GM12878 (cell line): ENCODE data around the gene PIEZO2. TPM values are rescaled to one million over a fixed set of nuclear protein-coding genes. Genes with fewer than 3 reads are reported as not detected.

ENCODE experiments used
- ATAC-seq: fragments of 200-7000 bp; cut with Tn5 transposase; 3 replicates; pipeline ENCODE4 v1.9.1; 2020; ENCODE audit warnings: mild to moderate bottlenecking, moderate library complexity
- BruUV-seq: library from RNA; stranded (reverse); fragments of 400-500 nt; replicated peaks from 2 replicates; lab custom pipeline; 2021; lab: Mats Ljungman, UMichigan
- CTCF ChIA-PET: fragments of 300-600 bp; sonication (Branson Sonifier 250); formaldehyde crosslinking; extraction: SDS; loops from one replicate; lab custom pipeline; 2021; ENCODE audit warnings: inconsistent platforms; lab: Yijun Ruan, JAX
- POLR2A ChIA-PET: fragments of 350-600 bp; formaldehyde crosslinking; extraction: SDS; loops from one replicate; lab custom pipeline; 2021; ENCODE audit warnings: inconsistent platforms; lab: Charles Lee
- RAD21 ChIA-PET: fragments of 300-600 bp; sonication (Branson Sonifier 250); formaldehyde crosslinking; loops from one replicate; lab custom pipeline; 2023; ENCODE audit warnings: antibody characterized with exemption; ENCODE audit not compliant: unreplicated experiment; lab: Charles Lee
- SMC1A ChIA-PET: fragments of 300-600 bp; sonication (Branson Sonifier 250); formaldehyde crosslinking; loops from one replicate; lab custom pipeline; 2023; ENCODE audit not compliant: unreplicated experiment, uncharacterized antibody; lab: Charles Lee
- DNase-seq: peaks from one replicate; pipeline ENCODE4 v3.0.0-alpha.2; 2011; ENCODE audit warnings: low read depth, low spot score
- FAIRE-seq: peaks from 3 replicates; lab custom pipeline; 2011; peaks lifted over from hg19 to GRCh38; lab: Jason Lieb, UNC
- H2AFZ ChIP-seq: 2 replicates; pipeline ENCODE4 v1.6.0; 2011; ENCODE audit warnings: low read depth, low read length, control low read depth; ENCODE audit not compliant: control insufficient read depth
- H3K27ac ChIP-seq: 2 replicates; pipeline ENCODE4 v1.5.1; 2011; ENCODE audit warnings: control low read depth; ENCODE audit not compliant: control insufficient read depth, insufficient read depth
- H3K27me3 ChIP-seq, 2 experiments: replicated peaks in 1 of 2; 2 replicates each; pipeline versions ENCODE4 v1.6.0 to v1.6.1; 2011; ENCODE audit warnings: low read length in 1 of 2; ENCODE audit not compliant: control insufficient read depth in 2 of 2, insufficient read depth in 2 of 2
- H3K36me3 ChIP-seq, 2 experiments: 2 replicates each; pipeline ENCODE4 v1.5.1; 2011; ENCODE audit warnings: low read length in 1 of 2; ENCODE audit not compliant: control insufficient read depth in 2 of 2, insufficient read depth in 2 of 2
- H3K4me1 ChIP-seq: 2 replicates; pipeline ENCODE4 v1.6.1; 2011; ENCODE audit warnings: mild to moderate bottlenecking, low read length, moderate library complexity, mixed read lengths; ENCODE audit not compliant: control insufficient read depth, insufficient read depth
- H3K4me2 ChIP-seq: 2 replicates; pipeline ENCODE4 v1.6.0; 2011; ENCODE audit warnings: control low read depth; ENCODE audit not compliant: control insufficient read depth, insufficient read depth
- H3K4me3 ChIP-seq: fragments of 200-600 bp; sonication (generic); 2 replicates; pipeline ENCODE4 v1.5.1; 2016
- H3K79me2 ChIP-seq: 2 replicates; pipeline ENCODE4 v1.6.0; 2011; ENCODE audit warnings: low read length; ENCODE audit not compliant: control insufficient read depth, insufficient read depth
- H3K9ac ChIP-seq: 2 replicates; pipeline ENCODE4 v1.8.0; 2011; ENCODE audit warnings: low read length, control low read depth, mixed read lengths; ENCODE audit not compliant: control insufficient read depth, insufficient read depth
- H3K9me3 ChIP-seq: replicated peaks from 3 replicates; pipeline ENCODE4 v1.5.1; 2011; ENCODE audit warnings: mild to moderate bottlenecking, low read length; ENCODE audit not compliant: control insufficient read depth, insufficient read depth
- H4K20me1 ChIP-seq: 2 replicates; pipeline ENCODE4 v1.6.0; 2011; ENCODE audit not compliant: control insufficient read depth, insufficient read depth
- NBN ChIP-seq: fragments of 450-650 bp; IDR thresholded peaks from 2 replicates; pipeline ENCODE4 v1.6.1; 2016
- POU2F2 ChIP-seq: IDR thresholded peaks from 3 replicates; pipeline ENCODE4 v1.6.1; 2011; ENCODE audit warnings: low read depth, mild to moderate bottlenecking, low read length, borderline replicate concordance
- RUNX3 ChIP-seq: IDR thresholded peaks from 2 replicates; pipeline ENCODE4 v1.6.1; 2012; ENCODE audit warnings: low read length, inconsistent platforms
- WGBS: methylation state at CpG from one replicate; pipeline ENCODE4 v1.1.6; 2016; ENCODE audit warnings: low lambda C conversion rate; ENCODE audit not compliant: insufficient replicate concordance, insufficient coverage; ENCODE audit errors: missing lambda C conversion rate; 5-methylcytosine and 5-hydroxymethylcytosine counted together
- in situ Hi-C: fragments of 300-500 bp; cut with MboI; formaldehyde crosslinking; loops from 9 replicates; pipeline ENCODE4 v1.14.3; 2018; ENCODE audit warnings: mixed read lengths
- intact Hi-C: fragments of 100-400 bp; cut with micrococcal nuclease; formaldehyde crosslinking; loops from one replicate; pipeline ENCODE4 v1.14.2; 2022; ENCODE audit not compliant: unreplicated experiment
- polyA plus RNA-seq, 11 experiments: library from polyadenylated mRNA; depleted of rRNA in 4 of 11; unstranded in 6 of 11; stranded (reverse) in 5 of 11; fragments of >200 nt; fragmentation: Nextera tagmentation in 4 of 11; fragmentation: Illumina TruSeq in 1 of 11; extraction: Ambion mirVana in 4 of 11; extraction: Trizol in 1 of 11; gene quantifications; 1 replicate in 1 of 11; 2 replicates in 10 of 11; pipeline versions ENCODE4 v1.2.1 to v1.2.3, GENCODE V29; 2011 to 2016; ENCODE audit warnings: inconsistent platforms in 2 of 11, missing spikeins in 2 of 11, low read depth in 1 of 11
- total RNA-seq, 4 experiments: library from RNA; depleted of rRNA in 3 of 4; stranded (reverse); fragments of >200 nt in 3 of 4; fragmentation: Illumina TruSeq in 1 of 4; extraction: Trizol in 1 of 4; gene quantifications; 2 replicates each; pipeline versions ENCODE4 v1.2.1 to v1.2.3, GENCODE V29; 2013 to 2021
- TF ChIP-seq, protein P1 (sequence below): IDR thresholded peaks from 2 replicates; pipeline ENCODE4 v1.6.1; 2012; ENCODE audit warnings: mild to moderate bottlenecking, low read depth, low read length

The PIEZO2 gene
- total and polyA plus RNA-seq, 10 of the 15 experiments (the other 5 are each of a cell fraction or from before 2014, with no cell fraction given), result 6.7 to 42.3 (median 27.4) TPM

- DNase-seq (no peak), ATAC-seq (no peak), FAIRE-seq (no peak)
- in situ Hi-C loops, result no loop called here
- intact Hi-C loops, result no loop called here
- ChIA-PET RAD21 (no interaction called here), CTCF (no interaction called here), SMC1A (interaction anchor here (0.7 kb wide), 1 partner anchor 113 kb away, joined by 3 read pairs; no protein-coding TSS in a partner anchor), POLR2A (no interaction called here)
- Histone ChIP-seq H3K4me2 (no peak overlapping the region), H3K27me3 (no peaks in the 10 kb centered on the region), H2AFZ (no peak overlapping the region), H3K4me1 (peaks cover 30% of the 10 kb centered on the region), H3K4me3 (no peak overlapping the region), H3K27ac (no peak overlapping the region), H4K20me1 (no peaks in the 10 kb centered on the region), H3K79me2 (no peaks in the 10 kb centered on the region), H3K9me3 (no peaks in the 10 kb centered on the region; the same call in 1 of the 3 replicates), H3K36me3 (peaks cover 0 to 8% of the 10 kb centered on the region in 2 experiments; a peak in 1 of 4 replicates), H3K9ac (no peak overlapping the region)
- TF ChIP-seq, protein P1, sequence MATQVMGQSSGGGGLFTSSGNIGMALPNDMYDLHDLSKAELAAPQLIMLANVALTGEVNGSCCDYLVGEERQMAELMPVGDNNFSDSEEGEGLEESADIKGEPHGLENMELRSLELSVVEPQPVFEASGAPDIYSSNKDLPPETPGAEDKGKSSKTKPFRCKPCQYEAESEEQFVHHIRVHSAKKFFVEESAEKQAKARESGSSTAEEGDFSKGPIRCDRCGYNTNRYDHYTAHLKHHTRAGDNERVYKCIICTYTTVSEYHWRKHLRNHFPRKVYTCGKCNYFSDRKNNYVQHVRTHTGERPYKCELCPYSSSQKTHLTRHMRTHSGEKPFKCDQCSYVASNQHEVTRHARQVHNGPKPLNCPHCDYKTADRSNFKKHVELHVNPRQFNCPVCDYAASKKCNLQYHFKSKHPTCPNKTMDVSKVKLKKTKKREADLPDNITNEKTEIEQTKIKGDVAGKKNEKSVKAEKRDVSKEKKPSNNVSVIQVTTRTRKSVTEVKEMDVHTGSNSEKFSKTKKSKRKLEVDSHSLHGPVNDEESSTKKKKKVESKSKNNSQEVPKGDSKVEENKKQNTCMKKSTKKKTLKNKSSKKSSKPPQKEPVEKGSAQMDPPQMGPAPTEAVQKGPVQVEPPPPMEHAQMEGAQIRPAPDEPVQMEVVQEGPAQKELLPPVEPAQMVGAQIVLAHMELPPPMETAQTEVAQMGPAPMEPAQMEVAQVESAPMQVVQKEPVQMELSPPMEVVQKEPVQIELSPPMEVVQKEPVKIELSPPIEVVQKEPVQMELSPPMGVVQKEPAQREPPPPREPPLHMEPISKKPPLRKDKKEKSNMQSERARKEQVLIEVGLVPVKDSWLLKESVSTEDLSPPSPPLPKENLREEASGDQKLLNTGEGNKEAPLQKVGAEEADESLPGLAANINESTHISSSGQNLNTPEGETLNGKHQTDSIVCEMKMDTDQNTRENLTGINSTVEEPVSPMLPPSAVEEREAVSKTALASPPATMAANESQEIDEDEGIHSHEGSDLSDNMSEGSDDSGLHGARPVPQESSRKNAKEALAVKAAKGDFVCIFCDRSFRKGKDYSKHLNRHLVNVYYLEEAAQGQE, result no peak
- no peak for TF ChIP-seq NBN
- BruUV-seq, result no TSS peak
- WGBS, result 0% methylated on average over 2 of the region's 4 CpGs
Measured at GRCh38 chr18:10895976-10896375, 253.4 kb downstream of the PIEZO2 start.

- 65% methylated on average over 10 of the region's 10 CpGs for WGBS
- H3K27ac ChIP-seq, result no peak overlapping the region
- peaks cover 30% of the 10 kb centered on the region for H3K4me1 ChIP-seq
- intact Hi-C loops (no loop called here), in situ Hi-C loops (no loop called here)
- H3K4me2 ChIP-seq, result peak overlapping the region; percentile 35; the same call in 1 of the 2 replicates
- peaks cover 3% of the 10 kb centered on the region; the same call in 2 of the 3 replicates for H3K9me3 ChIP-seq
- TF ChIP-seq RUNX3 (0 out of 2 replicates have a peak, but pooled peaks have one; percentile 4), POU2F2 (no peak)
- no TSS peak for BruUV-seq
- DNase-seq (no peak), ATAC-seq (no peak), FAIRE-seq (no peak)
- no peaks in the 10 kb centered on the region for H4K20me1 ChIP-seq
- POLR2A ChIA-PET, result interaction anchor here (1.3 to 1.4 kb wide), 2 partner anchors 16 to 43 kb away, joined by 3 read pairs; no protein-coding TSS in a partner anchor
- RAD21 ChIA-PET, result interaction anchor here (1.0 to 6.4 kb wide), 3 partner anchors 18 to 147 kb away, joined by 4 to 53 read pairs (median 8); no protein-coding TSS in a partner anchor
- H3K36me3 ChIP-seq, result peaks cover 0 to 17% of the 10 kb centered on the region in 2 experiments; a peak in 2 of 4 replicates
- CTCF ChIA-PET, result interaction anchor here (0.6 to 1.0 kb wide), 4 partner anchors 9 to 146 kb away, joined by 3 read pairs; no protein-coding TSS in a partner anchor
- no peaks in the 10 kb centered on the region for H3K27me3 ChIP-seq
- no peak overlapping the region for H2AFZ ChIP-seq
- no peaks in the 10 kb centered on the region for H3K79me2 ChIP-seq
- SMC1A ChIA-PET, result interaction anchor here (1.0 to 8.2 kb wide), 6 partner anchors 11 to 257 kb away, joined by 3 to 96 read pairs (median 7); no protein-coding TSS in a partner anchor
- H3K9ac ChIP-seq, result no peak overlapping the region
- H3K4me3 ChIP-seq, result no peak overlapping the region
Measured at GRCh38 chr18:10894501-10894900, 254.9 kb downstream of the PIEZO2 start.
